GM10248 (cell line): ENCODE measurements around the gene MYO1C.

ENCODE experiments used
- CTCF ChIA-PET: fragments of 300-600 bp; sonication (Branson Sonifier 250); formaldehyde crosslinking; extraction: SDS; loops from one replicate; lab custom pipeline; 2021; ENCODE audit warnings: antibody characterized with exemption; lab: Yijun Ruan, JAX
- POLR2A ChIA-PET: fragments of 350-650 bp; sonication (Branson Sonifier 250); formaldehyde crosslinking; extraction: SDS; loops from one replicate; lab custom pipeline; 2020; ENCODE audit warnings: antibody characterized with exemption; lab: Yijun Ruan, JAX
- DNase-seq: peaks from one replicate; pipeline ENCODE4 v3.0.0; 2012; ENCODE audit errors: extremely low spot score
- TF ChIP-seq, protein P1 (sequence below): IDR thresholded peaks from 2 replicates; pipeline ENCODE4 v1.5.1; 2012; ENCODE audit warnings: mild to moderate bottlenecking, low read depth; ENCODE audit errors: extremely low read depth, missing control alignments, control extremely low read depth

MYO1C gene

DNA sequence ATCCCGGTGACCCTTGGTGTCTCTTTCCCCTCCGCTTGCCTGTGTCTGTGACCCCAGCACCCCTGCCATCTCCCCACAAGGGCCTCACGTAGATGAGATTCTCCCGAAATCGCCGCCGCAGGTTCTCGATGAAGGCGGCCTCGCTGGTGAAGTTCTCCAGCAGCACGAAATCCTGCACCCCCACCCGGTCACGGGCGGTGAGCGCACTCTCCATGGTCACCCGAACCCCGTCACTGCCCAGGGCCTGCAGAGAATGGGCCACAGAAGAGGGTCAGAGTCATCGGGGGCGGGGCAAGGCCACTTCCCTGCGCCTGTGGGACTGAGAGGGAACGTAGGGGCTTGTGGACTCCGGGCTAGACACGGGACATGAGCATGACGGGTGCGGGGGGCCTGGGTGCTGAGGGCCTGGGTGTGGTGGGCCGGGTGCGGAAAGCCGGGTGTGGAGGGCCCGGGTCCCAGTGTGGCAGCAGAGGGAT lies 8.4 kb downstream of the MYO1C start:
- POLR2A ChIA-PET = interaction anchor here (1.3 kb wide), 1 partner anchor 31 kb away, joined by 3 read pairs; no protein-coding TSS in a partner anchor
- CTCF ChIA-PET = interaction anchor here (1.0 to 2.1 kb wide), 2 partner anchors 10 to 24 kb away, joined by 3 to 5 read pairs; no protein-coding TSS in a partner anchor
- TF ChIP-seq, protein P1, sequence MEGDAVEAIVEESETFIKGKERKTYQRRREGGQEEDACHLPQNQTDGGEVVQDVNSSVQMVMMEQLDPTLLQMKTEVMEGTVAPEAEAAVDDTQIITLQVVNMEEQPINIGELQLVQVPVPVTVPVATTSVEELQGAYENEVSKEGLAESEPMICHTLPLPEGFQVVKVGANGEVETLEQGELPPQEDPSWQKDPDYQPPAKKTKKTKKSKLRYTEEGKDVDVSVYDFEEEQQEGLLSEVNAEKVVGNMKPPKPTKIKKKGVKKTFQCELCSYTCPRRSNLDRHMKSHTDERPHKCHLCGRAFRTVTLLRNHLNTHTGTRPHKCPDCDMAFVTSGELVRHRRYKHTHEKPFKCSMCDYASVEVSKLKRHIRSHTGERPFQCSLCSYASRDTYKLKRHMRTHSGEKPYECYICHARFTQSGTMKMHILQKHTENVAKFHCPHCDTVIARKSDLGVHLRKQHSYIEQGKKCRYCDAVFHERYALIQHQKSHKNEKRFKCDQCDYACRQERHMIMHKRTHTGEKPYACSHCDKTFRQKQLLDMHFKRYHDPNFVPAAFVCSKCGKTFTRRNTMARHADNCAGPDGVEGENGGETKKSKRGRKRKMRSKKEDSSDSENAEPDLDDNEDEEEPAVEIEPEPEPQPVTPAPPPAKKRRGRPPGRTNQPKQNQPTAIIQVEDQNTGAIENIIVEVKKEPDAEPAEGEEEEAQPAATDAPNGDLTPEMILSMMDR = no peak
- no peak for DNase-seq

DNA sequence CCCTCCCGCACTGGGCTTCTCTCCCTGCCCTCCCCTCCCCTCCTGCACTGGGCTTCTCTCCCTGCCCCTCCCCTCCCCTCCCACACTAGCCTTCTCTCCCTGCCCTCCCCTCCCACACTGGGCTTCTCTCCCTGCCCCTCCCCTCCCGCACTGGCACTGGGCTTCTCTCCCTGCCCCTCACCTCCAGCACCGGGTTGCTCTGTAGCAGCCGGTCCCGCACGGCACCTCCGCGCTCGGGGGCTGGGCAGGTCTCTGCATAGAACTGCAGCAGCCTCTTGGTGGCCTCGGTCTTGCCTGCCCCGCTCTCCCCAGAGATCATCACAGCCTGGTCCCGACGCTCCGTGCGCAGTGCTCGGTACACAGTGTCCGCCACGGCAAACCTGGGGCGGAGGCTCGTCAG lies 9.8 kb downstream of the MYO1C start:
- ChIA-PET CTCF (no interaction called here), POLR2A (no interaction called here)
- DNase-seq = no peak
- TF ChIP-seq, protein P1 = no peak

DNA sequence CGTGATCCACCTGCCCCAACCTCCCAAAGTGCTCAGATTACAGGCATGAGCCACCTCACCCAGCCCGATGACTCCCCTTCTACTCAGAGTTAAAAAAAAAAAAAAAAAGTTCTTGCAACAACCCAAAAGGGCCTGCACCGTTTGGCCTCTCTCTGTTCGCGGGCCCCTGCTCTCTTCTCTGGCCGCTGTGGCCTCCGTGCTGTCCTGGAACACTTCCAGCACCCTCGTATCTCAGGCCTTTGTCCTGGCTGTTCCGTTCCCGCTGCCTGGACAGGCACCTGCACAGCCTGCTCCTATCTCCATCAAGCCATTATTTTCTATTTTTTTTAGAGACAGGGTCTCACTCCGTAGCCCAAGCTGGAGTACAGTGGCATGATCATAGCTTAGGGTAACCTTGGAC lies 10.8 kb downstream of the MYO1C start:
- DNase-seq = no peak
- TF ChIP-seq, protein P1 = no peak
- POLR2A ChIA-PET = no interaction called here

DNA sequence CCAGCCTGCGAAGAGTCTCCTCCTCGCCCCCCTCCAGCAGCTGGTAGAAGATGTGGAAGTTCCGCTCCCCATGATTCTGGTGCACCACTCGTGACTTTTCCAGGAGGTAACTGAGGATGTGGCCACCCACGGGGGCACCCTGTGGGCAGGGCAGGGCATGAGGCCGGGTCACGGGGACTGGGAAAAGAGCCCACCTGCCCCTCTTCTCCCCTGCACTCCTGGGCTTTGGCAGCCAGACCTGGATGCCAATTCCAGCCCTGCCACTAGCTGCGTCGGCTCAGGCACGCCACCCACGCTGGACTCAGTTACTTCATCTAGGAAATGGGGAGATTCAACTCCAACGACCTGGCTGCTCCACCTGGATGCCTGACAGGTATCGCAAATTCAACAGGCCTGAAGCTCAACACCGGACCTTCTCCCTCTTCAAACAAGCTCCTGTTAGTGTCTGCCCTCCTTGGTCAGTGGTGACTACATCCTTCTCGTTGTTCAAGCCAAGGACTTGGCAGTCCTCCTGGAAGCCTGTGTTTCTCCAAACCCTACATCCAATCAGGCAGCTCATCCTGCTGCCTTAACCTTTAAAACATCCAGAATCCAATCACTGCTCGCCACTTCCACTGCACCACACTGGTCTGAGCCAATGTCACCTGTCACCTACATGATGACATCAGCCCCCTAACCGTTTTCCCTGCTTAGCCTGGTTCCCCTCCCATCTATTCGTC lies 11.6 kb downstream of the MYO1C start:
- TF ChIP-seq, protein P1 = no peak
- DNase-seq = no peak
- ChIA-PET POLR2A (no interaction called here), CTCF (interaction anchor here (0.6 to 1.4 kb wide), 3 partner anchors 30 to 116 kb away, joined by 3 to 4 read pairs (median 3); partner anchors contain the start of gene INPP5K)

More for the DNA sequence above, 10.8 kb downstream of the MYO1C start:
- CTCF ChIA-PET = interaction anchor here (1.4 kb wide), 1 partner anchor 117 kb away, joined by 3 read pairs; no protein-coding TSS in a partner anchor

DNA sequence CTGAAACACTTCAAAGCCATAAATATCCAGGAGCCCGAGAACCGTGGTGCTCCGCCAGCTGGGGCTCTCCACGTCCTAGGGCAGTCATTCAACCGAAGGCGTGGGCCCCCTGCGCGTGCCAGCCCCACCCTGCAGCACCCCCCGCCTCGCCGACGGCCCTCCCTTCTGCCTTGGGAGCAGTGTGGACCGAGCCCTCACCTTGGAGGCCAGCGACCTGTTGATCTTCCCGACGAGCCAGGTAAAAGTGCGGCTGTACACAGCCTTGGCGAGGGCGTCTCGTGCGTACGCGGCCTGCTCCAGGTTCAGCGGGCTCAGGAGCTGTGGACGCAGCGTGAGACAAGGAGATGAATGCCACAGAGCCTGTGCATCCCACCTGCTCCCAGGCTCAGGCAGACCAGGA lies 14.1 kb downstream of the MYO1C start:
- DNase-seq = no peak
- CTCF ChIA-PET = no interaction called here
- POLR2A ChIA-PET = no interaction called here
- TF ChIP-seq, protein P1 = no peak

DNA sequence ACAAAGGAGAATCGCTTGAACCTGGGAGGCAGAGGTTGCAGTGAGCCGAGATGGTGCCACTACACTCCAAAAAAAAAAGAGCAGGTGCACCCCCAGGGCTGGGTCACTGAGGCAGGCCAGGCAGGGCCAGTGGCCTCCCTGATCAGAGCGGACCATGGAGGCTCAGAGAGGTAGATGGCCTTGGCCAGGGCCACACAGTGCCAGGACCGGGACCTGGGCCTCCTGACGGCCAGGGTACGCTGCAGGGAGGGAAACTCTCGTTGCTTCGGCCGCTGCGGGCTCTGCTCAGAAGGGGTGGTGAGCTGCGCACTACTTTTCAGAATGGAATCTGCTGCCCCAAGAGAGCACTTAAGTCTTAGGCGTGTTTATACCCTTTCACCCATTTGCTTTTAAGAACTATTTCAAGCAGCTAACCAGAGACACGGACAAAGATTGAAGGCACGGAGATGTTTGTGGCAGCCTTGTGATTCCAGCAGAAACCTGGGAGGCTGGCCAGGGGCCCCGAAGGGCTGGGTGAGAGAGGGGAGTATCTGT lies 17.1 kb downstream of the MYO1C start:
- no peak for DNase-seq
- POLR2A ChIA-PET = interaction anchor here (0.7 to 1.4 kb wide), 5 partner anchors 12 to 82 kb away, joined by 3 to 5 read pairs (median 4); partner anchors contain the start of gene CRK
- CTCF ChIA-PET = interaction anchor here (1.2 to 1.8 kb wide), 4 partner anchors 17 to 110 kb away, joined by 3 to 6 read pairs (median 4); no protein-coding TSS in a partner anchor
- TF ChIP-seq, protein P1 = no peak
